ES-I3 (cell line): ENCODE results near the gene KIN.
"Not testable (repeated sequence)": the region's sequence is repeated elsewhere in the genome, so short reads cannot be mapped to it uniquely, and the experiment has no call there.

Source experiments
- H3K36me3 ChIP-seq: 2 replicates; pipeline ENCODE4 v1.6.1; 2013; ENCODE audit warnings: mild to moderate bottlenecking, low read length, control low read depth, moderate library complexity; ENCODE audit not compliant: insufficient read depth
- H3K4me1 ChIP-seq: 2 replicates; pipeline ENCODE4 v1.6.1; 2013; ENCODE audit warnings: mild to moderate bottlenecking, control low read depth, low read length; ENCODE audit not compliant: insufficient read depth
- H3K9ac ChIP-seq: 2 replicates; pipeline ENCODE4 v1.6.1; 2013; ENCODE audit warnings: low read depth, mild to moderate bottlenecking, low read length, moderate library complexity
- H3K9me3 ChIP-seq: 2 replicates; pipeline ENCODE4 v1.6.1; 2013; ENCODE audit warnings: mild to moderate bottlenecking, low read length, moderate library complexity; ENCODE audit not compliant: control insufficient read depth, insufficient read depth

The KIN gene

GRCh38 chr10:7787857-7788638 is at the start of gene KIN, which contains the start of gene ATP5F1C:
Gene KIN, minus strand, starts transcription at chr10:7787993. Its CDS starts 60 bp downstream, at chr10:7787933.
Gene ATP5F1C, plus strand, starts transcription at chr10:7788177. Its CDS starts 31 bp downstream, at chr10:7788208.
- Histone ChIP-seq H3K36me3 (no peaks in the 10 kb centered on the region; the same call in 1 of the 2 replicates), H3K9me3 (no peaks in the 10 kb centered on the region), H3K4me1 (no peaks in the 10 kb centered on the region), H3K9ac (peak within 1 kb of the TSS; percentile 99)

- Histone ChIP-seq H3K9ac (no peak overlapping the region), H3K36me3 (no peaks in the 10 kb centered on the region), H3K4me1 (no peaks in the 10 kb centered on the region), H3K9me3 (no peaks in the 10 kb centered on the region)
Measured at GRCh38 chr10:7836571-7836970, 48.8 kb upstream of the KIN start.

- Histone ChIP-seq H3K9me3 (no peaks in the 10 kb centered on the region), H3K4me1 (no peaks in the 10 kb centered on the region; the same call in 1 of the 2 replicates), H3K9ac (no peak overlapping the region), H3K36me3 (no peaks in the 10 kb centered on the region)
Measured at GRCh38 chr10:7834262-7834661, 46.5 kb upstream of the KIN start.

- H3K4me1 ChIP-seq: no peaks in the 10 kb centered on the region; the same call in 1 of the 2 replicates
- H3K36me3 ChIP-seq: no peaks in the 10 kb centered on the region
- no peak overlapping the region for H3K9ac ChIP-seq
- no peaks in the 10 kb centered on the region for H3K9me3 ChIP-seq
Measured at GRCh38 chr10:7833210-7833609, 45.4 kb upstream of the KIN start.

- Histone ChIP-seq H3K4me1 (no peaks in the 10 kb centered on the region; the same call in 1 of the 2 replicates), H3K36me3 (no peaks in the 10 kb centered on the region), H3K9me3 (no peaks in the 10 kb centered on the region), H3K9ac (no peak overlapping the region)
Measured at GRCh38 chr10:7832060-7832459, 44.3 kb upstream of the KIN start.

GRCh38 chr10:7829289-7829834 is 41.6 kb upstream of the KIN start:
- no peaks in the 10 kb centered on the region; the same call in none of the 2 replicates for H3K4me1 ChIP-seq
- H3K9ac ChIP-seq: no peak overlapping the region

GRCh38 chr10:7826971-7827370 is 39.2 kb upstream of the KIN start:
- Histone ChIP-seq H3K4me1 (no peaks in the 10 kb centered on the region; the same call in none of the 2 replicates), H3K9me3 (no peaks in the 10 kb centered on the region), H3K36me3 (no peaks in the 10 kb centered on the region), H3K9ac (no peak overlapping the region)

More at GRCh38 chr10:7829289-7829834, 41.6 kb upstream of the KIN start:
- H3K9me3 ChIP-seq: no peaks in the 10 kb centered on the region
- H3K36me3 ChIP-seq: no peaks in the 10 kb centered on the region

- H3K36me3 ChIP-seq: no peaks in the 10 kb centered on the region
- H3K4me1 ChIP-seq: peaks cover 4% of the 10 kb centered on the region; the same call in 1 of the 2 replicates
Measured at GRCh38 chr10:7824251-7824650, 36.5 kb upstream of the KIN start.

GRCh38 chr10:7819121-7819460 is 31.3 kb upstream of the KIN start:
- Histone ChIP-seq H3K9ac (peak overlapping the region; percentile 99), H3K4me1 (peaks cover 4% of the 10 kb centered on the region; the same call in 1 of the 2 replicates), H3K36me3 (no peaks in the 10 kb centered on the region), H3K9me3 (no peaks in the 10 kb centered on the region)

More at GRCh38 chr10:7824251-7824650, 36.5 kb upstream of the KIN start:
- H3K9me3 ChIP-seq: no peaks in the 10 kb centered on the region
- no peak overlapping the region for H3K9ac ChIP-seq

- H3K36me3 ChIP-seq: no peaks in the 10 kb centered on the region
- no peaks in the 10 kb centered on the region for H3K9me3 ChIP-seq
- H3K9ac ChIP-seq: peak within 1 kb of the TSS; percentile 99
- peaks cover 4% of the 10 kb centered on the region; the same call in 1 of the 2 replicates for H3K4me1 ChIP-seq
Measured at GRCh38 chr10:7818295-7819120, 30.7 kb upstream of the KIN start, which contains the start of gene TAF3. Gene TAF3, plus strand, starts transcription at chr10:7818505. Its CDS starts 205 bp downstream, at chr10:7818710.

GRCh38 chr10:7817984-7818294 is 30.1 kb upstream of the KIN start:
- Histone ChIP-seq H3K9ac (peak overlapping the region; percentile 99), H3K9me3 (no peaks in the 10 kb centered on the region), H3K36me3 (no peaks in the 10 kb centered on the region)

GRCh38 chr10:7817576-7817975 is 29.8 kb upstream of the KIN start:
- peak overlapping the region; percentile 99 for H3K9ac ChIP-seq
- H3K36me3 ChIP-seq: no peaks in the 10 kb centered on the region
- peaks cover 4% of the 10 kb centered on the region; the same call in 1 of the 2 replicates for H3K4me1 ChIP-seq
- no peaks in the 10 kb centered on the region for H3K9me3 ChIP-seq

More at GRCh38 chr10:7817984-7818294, 30.1 kb upstream of the KIN start:
- peaks cover 4% of the 10 kb centered on the region; the same call in 1 of the 2 replicates for H3K4me1 ChIP-seq

- no peaks in the 10 kb centered on the region for H3K4me1 ChIP-seq
- H3K9ac ChIP-seq: no peak overlapping the region
- no peaks in the 10 kb centered on the region for H3K9me3 ChIP-seq
- no peaks in the 10 kb centered on the region for H3K36me3 ChIP-seq
Measured at GRCh38 chr10:7813481-7813880, 25.7 kb upstream of the KIN start.

GRCh38 chr10:7811743-7812142 is 23.9 kb upstream of the KIN start:
- H3K4me1 ChIP-seq, H3K36me3 ChIP-seq, H3K9me3 ChIP-seq, H3K9ac ChIP-seq: not testable (repeated sequence)
